Ascending aorta (tissue), 2 donors: ENCODE results near the gene ZBTB18. TPM values are rescaled to one million over a fixed set of nuclear protein-coding genes. Genes with fewer than 3 reads are reported as not detected.

Source experiments
- DNase-seq, 2 donors: peaks; one replicate each; pipeline ENCODE4 v3.0.0-alpha.2; 2019; ENCODE audit warnings: low spot score in 2 of 2
- H3K27ac ChIP-seq, 2 donors: fragments of 200-600 bp; sonication (generic); one replicate each; pipeline ENCODE4 v1.5.1; 2016 to 2017; ENCODE audit warnings: mild to moderate bottlenecking in 1 of 2
- H3K27me3 ChIP-seq: fragments of 200-600 bp; sonication (generic); one replicate; pipeline ENCODE4 v1.5.1; 2017
- H3K36me3 ChIP-seq, 2 donors: fragments of 200-600 bp; sonication (generic); one replicate each; pipeline ENCODE4 v1.5.1; 2016
- H3K4me1 ChIP-seq, 2 donors: fragments of 200-600 bp; sonication (generic); one replicate each; pipeline ENCODE4 v1.5.1; 2016 to 2017; ENCODE audit warnings: mild to moderate bottlenecking in 1 of 2
- H3K4me3 ChIP-seq, 2 donors: fragments of 200-600 bp; sonication (generic); one replicate each; pipeline ENCODE4 v1.5.1; 2016 to 2017; ENCODE audit warnings: mild to moderate bottlenecking in 1 of 2
- H3K9me3 ChIP-seq, 2 donors: fragments of 200-600 bp; sonication (generic); one replicate each; pipeline ENCODE4 v1.5.1; 2016
- CTCF ChIP-seq, 3 experiments: fragments of 200-600 bp in 2 of 3; fragments of 450-650 bp in 1 of 3; sonication (generic) in 2 of 3; IDR thresholded peaks; one replicate each; pipeline ENCODE4 v1.5.1; 2016 to 2019; ENCODE audit warnings: antibody characterized with exemption in 3 of 3, mild to moderate bottlenecking in 1 of 3, moderate library complexity in 1 of 3
- intact Hi-C: fragments of 100-400 bp; cut with DNase I; formaldehyde crosslinking; loops from one replicate; pipeline ENCODE4 v1.15.1; 2023
- total RNA-seq: library from RNA; depleted of rRNA; stranded (reverse); fragments of >200 nt; gene quantifications from one replicate; pipeline ENCODE4 v1.1.0, GENCODE V29; 2016

ZBTB18 gene
- total RNA-seq, 1 donor from 2014 or later: 7.1 TPM

- peak; percentile 22 to 84 for DNase-seq
- intact Hi-C loops: loop anchor here (1.0 to 10.0 kb wide), 10 partner anchors 127 to 1543 kb away; partner anchors contain the start of genes ADSS2, AKT3, CEP170 and COX20
- H3K4me1 ChIP-seq: peaks cover 0 to 14% of the 10 kb centered on the region in 2 donors
- H3K27me3 ChIP-seq: no peaks in the 10 kb centered on the region
- H3K9me3 ChIP-seq: no peaks in the 10 kb centered on the region
- TF ChIP-seq CTCF (IDR thresholded peaks at IDR 0.05): no peak
- peak overlapping the region; percentile 83 to 98 for H3K4me3 ChIP-seq
- H3K36me3 ChIP-seq: no peaks in the 10 kb centered on the region
- H3K27ac ChIP-seq: peak overlapping the region; percentile 97 to 98
These were observed 3.3 kb upstream of the ZBTB18 start for GRCh38 chr1:244047621-244048255.

GRCh38 chr1:244048256-244049161 lies 2.6 kb upstream of the ZBTB18 start:
- no peak for TF ChIP-seq CTCF (IDR thresholded peaks at IDR 0.05)
- H3K36me3 ChIP-seq: no peaks in the 10 kb centered on the region
- H3K27me3 ChIP-seq: no peaks in the 10 kb centered on the region
- peak overlapping the region; percentile 97 to 98 for H3K27ac ChIP-seq
- H3K9me3 ChIP-seq: no peaks in the 10 kb centered on the region
- intact Hi-C loops: loop anchor here (1.0 to 10.0 kb wide), 10 partner anchors 128 to 1544 kb away; partner anchors contain the start of genes ADSS2, AKT3, CEP170 and COX20
- DNase-seq: peak; percentile 97 to 99
- peaks cover 0 to 14% of the 10 kb centered on the region in 2 donors for H3K4me1 ChIP-seq
- H3K4me3 ChIP-seq: peak overlapping the region; percentile 83 to 98

GRCh38 chr1:244049162-244050013 lies 1.7 kb upstream of the ZBTB18 start:
- Histone ChIP-seq H3K27ac (peak overlapping the region; percentile 14 to 48), H3K36me3 (peaks cover 0 to 2% of the 10 kb centered on the region in 2 donors), H3K9me3 (no peaks in the 10 kb centered on the region), H3K4me1 (peaks cover 0 to 14% of the 10 kb centered on the region in 2 donors), H3K27me3 (no peaks in the 10 kb centered on the region), H3K4me3 (peak overlapping the region; percentile 83 to 96)
- DNase-seq: no peak
- no peak for TF ChIP-seq CTCF (IDR thresholded peaks at IDR 0.05)
- intact Hi-C loops: loop anchor here (2.0 to 10.0 kb wide), 9 partner anchors 129 to 1545 kb away; partner anchors contain the start of genes ADSS2, CEP170, COX20 and DESI2

- no peak for TF ChIP-seq CTCF (IDR thresholded peaks at IDR 0.05)
These were observed 859 bp upstream of the ZBTB18 start for GRCh38 chr1:244050014-244050834.

More at GRCh38 chr1:244050014-244050834, 859 bp upstream of the ZBTB18 start:
- Histone ChIP-seq H3K4me1 (peaks cover 0 to 14% of the 10 kb centered on the region in 2 donors), H3K27me3 (no peaks in the 10 kb centered on the region), H3K4me3 (peak overlapping the region; percentile 83 to 96), H3K9me3 (no peaks in the 10 kb centered on the region), H3K27ac (peak overlapping the region; percentile 14 to 48), H3K36me3 (peaks cover 6 to 11% of the 10 kb centered on the region in 2 donors)
- DNase-seq: no peak
- intact Hi-C loops: no loop called here
